GM10248 (cell line): ENCODE measurements around the gene PHLPP1.

Experiments
- CTCF ChIA-PET: fragments of 300-600 bp; sonication (Branson Sonifier 250); formaldehyde crosslinking; extraction: SDS; loops from one replicate; lab custom pipeline; 2021; ENCODE audit warnings: antibody characterized with exemption; lab: Yijun Ruan, JAX
- POLR2A ChIA-PET: fragments of 350-650 bp; sonication (Branson Sonifier 250); formaldehyde crosslinking; extraction: SDS; loops from one replicate; lab custom pipeline; 2020; ENCODE audit warnings: antibody characterized with exemption; lab: Yijun Ruan, JAX
- DNase-seq: peaks from one replicate; pipeline ENCODE4 v3.0.0; 2012; ENCODE audit errors: extremely low spot score
- TF ChIP-seq, protein P1 (sequence below): IDR thresholded peaks from 2 replicates; pipeline ENCODE4 v1.5.1; 2012; ENCODE audit warnings: mild to moderate bottlenecking, low read depth; ENCODE audit errors: extremely low read depth, missing control alignments, control extremely low read depth

PHLPP1 gene

DNA sequence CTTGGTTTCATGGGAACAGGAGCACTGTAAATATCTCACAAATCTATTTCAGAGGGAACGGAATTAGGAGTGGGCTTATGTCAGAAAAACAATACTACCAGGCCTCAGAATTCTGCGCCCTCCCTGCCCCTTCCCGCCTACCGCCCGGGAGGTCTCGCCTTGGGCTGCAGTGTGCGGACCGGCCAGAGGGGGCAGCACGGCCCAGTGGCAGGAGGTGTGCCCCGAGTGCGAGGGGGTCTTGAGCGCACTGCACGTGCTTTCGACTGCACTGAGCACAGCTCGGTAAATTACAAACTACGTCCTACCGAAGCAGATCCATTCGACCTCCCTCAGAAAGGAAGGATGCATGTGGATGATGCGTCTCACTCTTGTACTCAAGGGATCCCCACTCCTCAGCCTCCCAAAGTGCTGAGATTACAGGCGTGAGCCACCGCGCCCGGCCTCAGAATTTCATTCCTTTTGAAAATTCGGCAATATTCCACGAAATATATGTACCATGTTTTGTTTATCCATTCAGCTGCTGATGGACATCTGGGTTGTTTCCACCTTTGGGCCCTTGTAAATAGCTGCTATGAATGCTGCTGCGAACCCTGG is 307.2 kb downstream of the PHLPP1 start:
- ChIA-PET POLR2A (no interaction called here), CTCF (interaction anchor here (0.9 to 9.7 kb wide), 7 partner anchors 12 to 417 kb away, joined by 3 to 109 read pairs (median 3); no protein-coding TSS in a partner anchor)
- TF ChIP-seq, protein P1, sequence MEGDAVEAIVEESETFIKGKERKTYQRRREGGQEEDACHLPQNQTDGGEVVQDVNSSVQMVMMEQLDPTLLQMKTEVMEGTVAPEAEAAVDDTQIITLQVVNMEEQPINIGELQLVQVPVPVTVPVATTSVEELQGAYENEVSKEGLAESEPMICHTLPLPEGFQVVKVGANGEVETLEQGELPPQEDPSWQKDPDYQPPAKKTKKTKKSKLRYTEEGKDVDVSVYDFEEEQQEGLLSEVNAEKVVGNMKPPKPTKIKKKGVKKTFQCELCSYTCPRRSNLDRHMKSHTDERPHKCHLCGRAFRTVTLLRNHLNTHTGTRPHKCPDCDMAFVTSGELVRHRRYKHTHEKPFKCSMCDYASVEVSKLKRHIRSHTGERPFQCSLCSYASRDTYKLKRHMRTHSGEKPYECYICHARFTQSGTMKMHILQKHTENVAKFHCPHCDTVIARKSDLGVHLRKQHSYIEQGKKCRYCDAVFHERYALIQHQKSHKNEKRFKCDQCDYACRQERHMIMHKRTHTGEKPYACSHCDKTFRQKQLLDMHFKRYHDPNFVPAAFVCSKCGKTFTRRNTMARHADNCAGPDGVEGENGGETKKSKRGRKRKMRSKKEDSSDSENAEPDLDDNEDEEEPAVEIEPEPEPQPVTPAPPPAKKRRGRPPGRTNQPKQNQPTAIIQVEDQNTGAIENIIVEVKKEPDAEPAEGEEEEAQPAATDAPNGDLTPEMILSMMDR: peak; percentile 21
- DNase-seq: no peak

DNA sequence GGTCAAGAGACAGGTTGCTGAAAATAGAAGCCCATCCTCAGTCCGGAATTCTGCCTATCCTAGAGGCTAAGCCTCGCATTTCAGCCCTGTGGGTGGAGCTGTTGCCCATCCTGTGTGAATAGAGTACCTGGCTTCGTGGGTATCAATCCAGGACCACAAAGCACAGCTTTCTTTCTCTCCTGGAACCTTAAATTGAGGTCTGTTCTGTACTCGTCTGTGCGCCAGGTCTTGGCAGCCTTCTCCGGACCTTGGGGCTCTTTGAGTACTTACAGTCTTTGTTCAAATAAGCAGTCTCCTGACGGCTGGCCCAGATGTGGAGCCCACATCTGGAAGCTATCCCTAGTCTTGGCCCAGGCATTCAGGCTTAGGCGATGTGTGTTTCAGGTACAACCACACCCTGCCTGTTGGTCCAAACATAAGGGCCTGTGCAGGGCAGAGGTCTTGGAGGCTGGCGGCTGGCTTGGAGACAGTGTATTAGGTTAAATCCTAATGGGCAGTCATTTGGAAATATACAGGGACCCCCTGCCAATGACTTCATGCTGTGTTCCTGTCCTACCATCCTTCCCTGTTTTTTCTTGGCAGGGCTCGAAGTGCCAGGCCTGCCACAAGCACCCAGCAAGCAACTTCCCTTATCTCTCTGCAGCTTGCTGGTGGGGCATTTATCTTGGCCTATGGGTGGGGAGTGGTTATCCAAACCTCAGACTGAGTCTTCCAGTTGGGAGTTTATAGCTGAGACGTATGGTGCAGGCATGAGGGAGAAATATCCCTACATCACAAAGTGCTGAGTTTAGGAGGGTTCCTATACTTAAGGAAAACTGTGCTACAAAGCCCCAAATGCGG is 310.1 kb downstream of the PHLPP1 start:
- POLR2A ChIA-PET: no interaction called here
- CTCF ChIA-PET: interaction anchor here (0.7 to 5.2 kb wide), 5 partner anchors 8 to 297 kb away, joined by 3 to 30 read pairs (median 5); no protein-coding TSS in a partner anchor
- DNase-seq: no peak
- TF ChIP-seq, protein P1: peak; percentile 36

- POLR2A ChIA-PET: no interaction called here
- no peak for DNase-seq
- TF ChIP-seq, protein P1: no peak
- CTCF ChIA-PET: interaction anchor here (1.1 to 5.2 kb wide), 5 partner anchors 9 to 289 kb away, joined by 3 to 30 read pairs (median 3); no protein-coding TSS in a partner anchor
These were observed 313.0 kb downstream of the PHLPP1 start for GRCh38 chr18:63028380-63028779.
